ENCODE measurements around the gene C8G.

The C8G gene

DNA sequence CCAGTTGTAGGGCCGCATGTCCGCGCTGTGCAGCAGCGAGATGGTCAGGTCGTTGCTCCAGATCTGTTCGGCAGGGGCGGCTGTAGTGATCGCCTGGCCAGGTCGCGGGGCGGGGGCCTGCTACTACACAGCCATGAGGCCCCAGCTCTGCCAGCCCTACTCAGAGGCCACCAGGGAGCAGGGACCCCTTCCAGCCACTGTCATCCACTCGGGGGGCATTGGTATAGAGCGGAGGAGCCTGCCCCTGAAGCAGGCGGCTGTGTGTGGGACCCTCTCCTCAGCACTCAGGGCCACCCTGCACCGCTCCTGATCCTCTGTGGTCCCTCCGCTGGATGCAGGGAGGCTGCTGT lies 2.2 kb upstream of the C8G start:
- DNase-seq = no peak

DNA sequence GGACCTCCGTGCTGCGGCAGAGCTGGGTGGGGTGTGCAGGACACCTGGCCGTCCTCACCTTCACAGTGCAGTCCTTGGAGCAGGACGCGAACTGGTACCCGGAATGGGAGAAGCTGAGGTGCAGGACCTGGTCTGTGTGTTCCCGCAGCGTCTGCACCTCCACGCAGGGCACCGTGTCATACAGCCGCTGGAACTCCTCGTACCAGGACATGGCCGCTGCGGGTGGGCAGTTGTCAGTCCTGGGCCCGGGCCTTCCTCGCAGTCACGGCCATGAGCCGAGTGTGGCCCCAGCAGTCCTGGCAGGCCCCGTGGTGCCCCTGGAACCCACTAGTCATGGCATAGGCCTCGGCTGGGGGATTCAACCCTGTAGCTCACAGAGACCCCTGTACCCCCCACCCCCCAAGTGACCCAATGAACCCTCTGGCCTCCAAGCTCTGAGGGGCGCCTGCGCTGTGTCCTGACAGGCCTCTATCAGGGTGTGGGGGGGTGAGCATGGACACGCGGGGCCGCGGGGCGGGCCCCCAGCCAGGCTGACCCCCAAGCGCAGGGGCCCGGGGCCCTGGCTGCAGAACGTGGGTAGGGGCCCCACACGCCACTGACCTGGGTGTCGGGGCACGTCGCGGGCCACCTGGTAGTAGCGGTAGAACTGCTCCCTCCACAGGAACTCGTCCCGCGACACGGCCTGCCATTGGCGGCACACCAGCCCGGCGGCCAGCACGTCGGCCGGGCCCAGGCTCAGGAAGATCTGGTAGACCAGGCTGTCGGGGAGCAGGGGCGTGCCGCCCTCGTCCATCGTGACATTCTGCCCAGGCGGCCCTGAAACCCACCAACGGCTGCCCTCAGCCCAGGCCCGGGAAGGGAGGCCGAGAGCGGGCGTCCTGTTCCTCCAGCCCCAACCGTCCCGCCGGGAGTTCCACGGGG lies 1.5 kb upstream of the C8G start:
- DNase-seq = peak; percentile 62

GRCh38 chr9:136944212-136944518 lies 878 bp upstream of the C8G start:
- DNase-seq = no peak

DNA sequence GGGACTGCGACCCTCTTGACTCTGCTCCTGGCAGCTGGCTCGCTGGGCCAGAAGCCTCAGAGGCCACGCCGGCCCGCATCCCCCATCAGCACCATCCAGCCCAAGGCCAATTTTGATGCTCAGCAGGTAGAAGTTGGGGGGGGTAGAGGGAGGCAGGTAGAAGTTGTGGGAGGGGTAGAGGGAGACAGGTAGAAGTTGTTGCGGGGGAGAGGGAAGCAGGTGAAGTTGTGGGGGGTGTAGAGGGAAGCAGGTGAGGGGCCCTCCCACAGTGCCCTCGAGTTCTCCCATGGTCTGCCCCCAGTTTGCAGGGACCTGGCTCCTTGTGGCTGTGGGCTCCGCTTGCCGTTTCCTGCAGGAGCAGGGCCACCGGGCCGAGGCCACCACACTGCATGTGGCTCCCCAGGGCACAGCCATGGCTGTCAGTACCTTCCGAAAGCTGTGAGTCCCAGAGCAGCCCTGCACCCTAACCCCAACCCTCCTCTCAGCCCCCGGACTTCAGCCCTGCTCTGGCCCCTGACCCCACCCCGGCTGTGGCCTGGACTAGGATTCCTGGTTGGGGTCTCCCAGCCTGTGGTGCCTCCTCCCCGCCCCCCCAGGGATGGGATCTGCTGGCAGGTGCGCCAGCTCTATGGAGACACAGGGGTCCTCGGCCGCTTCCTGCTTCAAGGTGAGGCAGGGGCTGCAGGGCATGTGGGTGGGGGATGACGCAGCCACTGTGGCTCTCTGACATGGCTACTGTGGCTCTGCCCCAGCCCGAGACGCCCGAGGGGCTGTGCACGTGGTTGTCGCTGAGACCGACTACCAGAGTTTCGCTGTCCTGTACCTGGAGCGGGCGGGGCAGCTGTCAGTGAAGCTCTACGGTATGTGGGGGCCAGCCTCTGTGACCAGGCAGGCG lies 537 bp downstream of the C8G start:
- DNase-seq = no peak

GRCh38 chr9:136946228-136947027 lies 1.4 kb downstream of the C8G start:
- DNase-seq = no peak

DNA sequence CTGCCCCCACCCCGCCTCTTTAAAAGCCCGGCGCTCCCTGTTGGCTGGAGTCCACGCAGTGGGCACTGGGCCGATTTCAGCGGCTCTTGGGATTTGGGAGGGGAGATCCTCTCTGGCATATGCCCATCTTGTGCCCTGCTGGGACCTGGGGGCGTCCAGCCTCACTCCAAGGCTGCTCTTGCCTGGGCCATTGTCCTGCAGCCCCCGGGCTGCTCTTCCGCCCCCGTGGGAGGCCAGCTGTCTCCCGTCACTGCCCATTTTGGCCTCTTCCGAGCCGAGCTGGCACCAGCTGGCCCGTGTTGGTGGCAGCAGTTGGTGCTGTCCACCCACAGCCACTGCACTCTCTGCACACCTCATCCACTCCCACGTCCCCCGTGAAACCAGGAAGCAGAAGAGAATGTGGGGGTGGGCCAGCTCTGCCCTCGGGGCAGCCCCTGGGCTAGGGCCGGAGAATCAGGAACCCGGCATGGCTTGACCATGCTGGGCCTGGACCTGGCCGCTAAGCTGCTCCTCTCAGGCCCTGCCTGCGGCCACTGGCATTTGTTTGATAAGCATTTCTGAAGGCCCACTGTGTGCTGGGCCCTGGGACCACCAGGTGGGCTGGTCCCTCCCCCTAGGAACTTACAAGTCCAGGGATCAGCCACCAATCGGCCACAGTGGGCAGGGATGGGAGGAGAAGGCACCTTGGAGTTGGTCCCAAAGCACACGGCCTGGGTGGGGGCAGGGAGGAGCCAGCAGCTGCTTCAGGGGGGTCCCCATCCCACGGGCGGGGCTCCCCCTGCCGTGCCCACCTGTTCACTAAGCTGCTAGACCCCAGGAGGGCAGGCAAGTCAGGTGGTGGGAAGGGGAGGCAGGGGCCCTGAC lies 2.2 kb downstream of the C8G start:
- DNase-seq = no peak

DNA sequence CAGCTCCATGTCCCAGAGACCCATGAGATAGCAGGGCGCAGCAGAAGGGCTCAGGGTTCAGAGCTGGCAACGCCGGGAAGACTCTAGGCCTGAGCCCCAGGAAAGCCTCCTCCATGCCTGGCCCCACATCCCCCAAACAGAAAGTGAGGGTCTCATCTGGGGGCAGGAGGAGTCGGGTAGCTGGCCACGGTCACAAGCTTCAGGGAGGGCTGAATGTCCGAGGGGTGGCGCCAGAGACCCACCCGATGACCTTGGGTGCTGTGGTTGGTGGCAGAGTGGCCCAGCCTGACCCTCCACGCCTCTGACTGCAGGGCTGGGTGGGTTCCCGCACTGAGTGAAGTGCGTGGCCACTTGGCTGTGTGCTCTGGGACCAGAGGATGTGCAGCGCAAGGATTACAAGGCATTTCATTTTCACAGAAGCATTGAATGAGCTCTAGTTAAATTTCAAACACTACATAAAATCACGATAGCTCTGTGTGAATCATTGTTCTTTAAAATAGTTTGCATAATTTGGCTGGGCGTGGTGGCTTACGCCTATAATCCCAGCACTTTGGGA lies 3.0 kb downstream of the C8G start:
- DNase-seq = peak; percentile 34

DNA sequence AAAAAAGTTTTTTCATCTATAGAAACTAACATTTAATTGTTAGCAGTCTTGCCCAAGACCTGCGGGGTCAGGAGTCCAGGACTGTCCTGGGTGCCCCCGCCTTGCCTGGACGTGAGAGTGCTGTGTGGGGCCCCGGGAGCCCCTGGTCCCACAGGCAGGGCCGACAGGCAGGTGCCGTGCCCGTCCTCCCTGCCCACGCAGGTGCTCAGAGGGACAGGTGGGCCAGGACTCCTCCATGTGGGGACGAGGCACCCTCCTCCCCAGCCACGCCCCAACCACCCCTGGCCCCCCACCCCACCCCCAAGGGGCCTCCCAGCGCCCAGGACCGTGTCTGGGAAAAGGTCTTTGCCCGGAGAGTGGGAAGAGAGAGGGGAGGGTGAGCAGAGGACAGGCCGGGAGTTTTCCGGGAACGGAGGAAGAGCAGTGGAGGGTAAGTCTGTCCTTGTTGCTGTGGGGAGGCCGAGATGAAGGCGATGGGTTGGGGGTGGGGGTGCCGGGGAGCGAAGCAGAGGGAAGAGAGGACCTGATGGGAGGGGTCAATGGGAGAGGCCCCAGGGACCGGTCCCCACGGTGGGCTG lies 4.3 kb downstream of the C8G start:
- no peak for DNase-seq

DNA sequence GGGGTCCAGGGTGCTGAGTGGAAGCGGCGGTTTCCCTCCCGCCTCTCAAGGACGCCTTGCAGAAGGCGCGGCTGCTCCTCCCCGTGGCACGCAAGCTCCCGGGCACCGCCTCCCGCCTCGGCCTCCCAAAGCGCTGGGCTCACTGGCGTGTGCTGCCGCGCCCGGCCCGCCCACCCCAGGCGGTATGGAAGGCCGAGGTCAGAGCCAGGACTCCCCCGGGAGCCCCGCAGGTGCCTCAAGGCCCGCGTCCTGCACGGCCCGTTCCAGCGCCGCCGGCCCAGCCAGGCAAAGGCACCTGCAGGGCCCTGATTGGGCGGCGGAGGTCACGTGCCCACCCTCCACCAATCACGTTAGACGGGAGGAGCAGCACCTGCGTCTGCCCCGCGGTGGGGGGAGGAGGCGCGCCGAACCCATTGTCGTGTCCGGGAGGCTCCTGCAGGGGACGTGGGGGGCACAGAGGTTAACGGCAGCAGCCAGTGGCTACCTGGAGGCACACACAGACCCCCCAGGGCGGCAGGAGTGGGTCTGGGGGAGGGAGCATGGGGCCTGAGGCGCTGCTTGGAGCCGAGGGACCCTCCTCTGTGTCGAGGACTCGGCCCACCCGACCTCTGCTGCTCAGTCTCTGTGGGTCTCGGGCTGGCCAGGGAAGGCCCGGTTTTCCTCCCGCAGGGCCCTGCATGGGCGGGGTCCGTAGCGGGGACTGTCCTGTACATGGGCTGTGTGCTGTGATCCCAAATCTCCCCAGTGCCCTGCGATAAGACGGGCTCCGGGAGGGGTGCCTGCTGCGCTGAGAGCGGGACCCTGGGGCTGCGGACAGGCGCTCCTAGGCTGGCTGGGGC lies 5.0 kb downstream of the C8G start:
- DNase-seq = peak; percentile 98

DNA sequence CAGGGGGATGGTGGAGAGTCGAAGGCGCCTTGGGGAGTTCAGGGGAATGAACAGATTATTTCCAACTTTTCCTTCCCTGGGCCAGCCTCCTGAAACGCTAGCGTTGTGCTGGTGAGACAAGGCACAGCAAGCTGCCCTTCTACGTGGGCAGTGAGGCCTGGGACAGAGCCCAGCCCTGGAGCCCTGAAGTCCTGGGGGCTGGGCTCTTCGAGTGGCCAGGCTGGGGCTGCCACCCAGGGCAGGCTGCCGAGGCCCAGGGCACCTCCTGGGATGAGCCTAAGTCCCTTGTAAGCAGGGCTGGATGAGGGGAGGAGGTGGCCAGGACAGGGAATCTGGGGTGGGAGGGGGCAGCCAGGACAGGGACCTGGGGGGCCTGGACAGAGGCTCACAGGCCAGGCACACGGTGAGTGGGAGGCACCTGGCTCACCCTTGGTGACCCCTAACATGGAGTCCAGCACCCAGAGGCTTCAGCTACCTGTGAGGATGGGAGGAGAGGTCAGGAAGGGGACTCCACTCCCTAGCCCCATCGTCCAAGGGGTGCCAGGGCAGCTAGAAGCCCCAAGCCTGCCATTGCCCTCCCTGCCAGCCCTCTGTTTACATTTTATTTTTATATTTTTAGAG lies 5.7 kb downstream of the C8G start:
- DNase-seq = no peak

DNA sequence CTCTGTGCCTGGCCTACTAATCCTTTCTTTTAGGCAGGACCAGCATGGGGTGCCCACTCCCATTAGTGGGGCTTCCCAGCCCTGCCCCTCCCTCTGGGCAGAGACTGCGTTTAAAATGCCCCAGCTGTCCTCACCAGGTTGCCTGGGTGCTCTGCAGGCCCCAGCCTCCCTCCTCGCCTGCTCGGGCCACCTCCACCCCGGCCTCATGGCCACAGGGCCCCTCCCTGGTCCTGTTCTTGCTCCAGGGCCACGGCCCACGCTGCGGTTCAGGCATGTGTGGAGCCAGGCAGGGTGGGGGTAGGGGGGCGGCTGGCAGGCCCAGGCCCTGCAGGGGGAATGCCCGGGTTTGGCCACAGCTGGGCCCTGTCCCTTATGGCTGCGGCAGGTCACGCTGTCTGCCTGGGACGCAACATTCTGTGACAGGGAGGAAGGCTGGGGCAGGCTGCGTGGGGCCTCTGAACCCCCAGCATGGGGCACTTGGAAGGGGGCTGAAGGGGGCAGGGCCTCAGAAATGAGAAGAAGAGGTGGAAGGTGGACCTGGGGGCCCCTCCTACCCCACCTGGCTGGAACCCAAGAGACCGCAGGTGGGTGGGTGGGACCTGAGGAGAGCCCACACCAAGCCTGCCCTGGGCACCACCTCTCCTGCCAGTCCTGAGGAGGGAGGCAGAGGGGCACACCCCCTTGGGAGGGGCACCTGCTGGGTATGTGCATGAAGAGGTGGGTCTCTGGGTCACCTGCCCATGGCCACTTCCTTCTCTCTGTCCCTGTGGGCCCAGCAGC lies 6.7 kb downstream of the C8G start, which contains the start of gene LCN12:
TSS of gene LCN12 (plus strand) at position 733 of the 780 bp plus-strand sequence. CDS start 55 bp downstream, outside the sequence.
- DNase-seq = peak; percentile 37

DNA sequence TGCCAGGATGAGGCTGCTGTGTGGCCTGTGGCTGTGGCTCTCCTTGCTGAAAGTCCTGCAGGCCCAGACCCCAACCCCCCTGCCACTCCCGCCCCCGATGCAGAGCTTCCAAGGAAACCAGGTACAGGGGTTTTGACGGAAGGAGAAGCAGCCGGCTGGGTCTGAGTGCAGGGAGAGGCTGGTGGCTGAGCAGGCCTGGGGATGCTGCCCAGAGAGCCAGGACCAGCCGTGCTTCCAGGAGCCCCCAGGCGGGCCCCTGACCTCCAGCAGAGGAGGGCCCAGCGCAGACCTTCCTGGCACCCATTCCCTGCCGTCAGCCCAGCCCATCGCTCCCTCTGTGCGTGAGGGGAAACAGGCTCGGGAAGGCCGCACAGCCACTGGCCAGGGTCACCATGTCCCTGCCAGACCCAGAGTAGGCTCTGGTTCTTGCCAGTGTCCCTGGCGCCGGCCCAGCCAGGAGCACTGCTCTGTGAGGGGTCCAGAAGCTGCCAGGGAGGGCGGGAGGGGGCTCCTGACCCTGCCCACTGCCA lies 7.3 kb downstream of the C8G start:
- no peak for DNase-seq

DNA sequence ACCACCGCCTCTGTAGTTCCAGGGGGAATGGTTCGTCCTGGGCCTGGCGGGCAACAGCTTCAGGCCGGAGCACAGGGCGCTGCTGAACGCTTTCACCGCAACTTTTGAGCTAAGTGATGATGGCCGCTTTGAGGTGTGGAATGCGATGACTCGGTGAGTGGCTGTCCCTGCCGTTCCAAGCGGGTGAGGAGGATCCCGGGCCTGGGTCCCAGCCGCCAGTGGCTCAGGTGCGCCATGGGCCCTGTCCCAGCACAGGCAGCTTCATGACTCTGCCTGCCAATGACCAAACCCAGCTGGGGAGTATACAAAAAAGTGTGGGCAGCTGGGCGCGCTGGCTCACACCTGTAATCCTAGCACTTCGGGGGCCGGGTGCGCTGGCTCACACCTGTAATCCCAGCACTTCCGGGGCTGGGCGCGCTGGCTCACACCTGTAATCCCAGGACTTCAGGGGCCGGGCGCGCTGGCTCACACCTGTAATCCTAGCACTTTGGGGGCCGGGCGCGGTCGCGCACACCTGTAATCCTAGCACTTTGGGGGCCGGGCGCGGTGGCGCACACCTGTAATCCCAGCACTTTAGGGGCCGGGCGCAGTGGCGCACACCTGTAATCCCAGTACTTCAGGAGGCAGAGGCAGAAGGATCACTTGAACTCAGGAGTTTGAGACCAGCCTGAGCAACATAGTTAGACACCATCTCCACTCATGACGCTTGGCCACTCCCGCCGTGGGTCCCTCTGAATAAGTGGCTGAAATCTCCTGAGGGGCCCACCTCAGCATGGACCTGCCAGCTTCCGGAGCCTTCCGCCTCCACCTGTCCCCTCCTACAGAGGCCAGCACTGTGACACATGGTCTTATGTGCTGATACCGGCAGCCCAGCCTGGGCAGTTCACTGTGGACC lies 8.1 kb downstream of the C8G start:
- DNase-seq = no peak

GRCh38 chr9:136953771-136954269 lies 8.8 kb downstream of the C8G start:
- no peak for DNase-seq

- DNase-seq = no peak
Observed at GRCh38 chr9:136954270-136955083, 9.4 kb downstream of the C8G start.

DNA sequence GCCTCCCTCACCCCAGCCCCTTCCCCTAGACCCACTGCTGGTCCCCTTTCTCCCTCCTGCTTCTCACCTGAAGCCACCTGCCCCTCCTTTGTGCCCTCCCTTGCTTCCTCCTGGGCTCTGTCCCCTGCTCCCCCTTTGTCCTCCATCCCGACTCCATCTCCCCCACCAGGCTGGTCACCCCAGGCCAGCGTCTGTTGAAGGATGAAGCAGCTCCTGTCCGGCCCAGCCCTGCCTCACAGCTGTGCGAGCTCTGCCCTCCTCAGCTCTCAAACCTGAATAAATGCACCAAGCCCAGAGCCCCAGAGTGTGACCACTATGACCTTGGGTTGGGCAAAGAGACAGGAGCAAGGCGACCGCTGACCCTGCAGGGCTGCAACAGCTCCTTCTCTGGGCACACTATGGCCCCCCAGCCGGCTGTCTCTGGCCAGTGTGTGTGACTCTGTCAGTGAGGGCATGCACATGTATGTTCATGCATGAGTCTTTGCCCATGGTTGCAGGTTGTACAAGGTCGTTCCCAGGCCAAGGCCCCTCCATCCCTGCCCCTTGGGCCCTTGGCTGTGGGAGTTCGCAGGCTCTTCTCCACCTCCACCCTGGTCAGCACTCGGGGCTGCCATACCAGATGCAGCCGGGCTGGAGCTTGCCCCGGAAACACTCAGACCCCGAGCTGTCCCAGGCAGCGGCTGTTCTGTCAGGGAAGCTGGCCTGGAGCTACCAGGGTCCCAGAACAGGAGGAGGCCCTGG lies 10.3 kb downstream of the C8G start:
- no peak for DNase-seq

Measured in NCI-H69 (cell line).